ENCODE measurements around the gene NR3C2.

The NR3C2 gene

GRCh38 chr4:148203056-148203898, 238.9 kb downstream of the NR3C2 start:
- no peak for TF ChIP-seq CTCF (IDR thresholded peaks at IDR 0.05)

- no peak for TF ChIP-seq CTCF (IDR thresholded peaks at IDR 0.05)
These were observed 241.3 kb downstream of the NR3C2 start for GRCh38 chr4:148200960-148201359.

GRCh38 chr4:148196164-148196563, 246.1 kb downstream of the NR3C2 start:
- TF ChIP-seq CTCF (IDR thresholded peaks at IDR 0.05) = no peak

- TF ChIP-seq CTCF (IDR thresholded peaks at IDR 0.05) = no peak
These were observed 249.7 kb downstream of the NR3C2 start for GRCh38 chr4:148192526-148192925.

GRCh38 chr4:148184922-148185321, 257.3 kb downstream of the NR3C2 start:
- TF ChIP-seq CTCF (IDR thresholded peaks at IDR 0.05) = no peak

- no peak for TF ChIP-seq CTCF (IDR thresholded peaks at IDR 0.05)
These were observed 259.8 kb downstream of the NR3C2 start for GRCh38 chr4:148182230-148182911.

GRCh38 chr4:148173397-148174017, 268.7 kb downstream of the NR3C2 start:
- no peak for TF ChIP-seq CTCF (IDR thresholded peaks at IDR 0.05)
